NB4 (cell line): ENCODE data around the gene LAIR1.

Experiments used
- DNase-seq: peaks from one replicate; pipeline ENCODE4 v3.0.0; 2010; ENCODE audit warnings: low read depth
- H3K4me3 ChIP-seq: one replicate; pipeline ENCODE4 v1.5.1; 2011; ENCODE audit warnings: mild to moderate bottlenecking, low read depth, low read length, moderate library complexity
- CTCF ChIP-seq: IDR thresholded peaks from one replicate; pipeline ENCODE4 v1.5.1; 2012; ENCODE audit warnings: low read depth, low read length
- MAX ChIP-seq: IDR thresholded peaks from 2 replicates; pipeline ENCODE4 v1.6.1; 2011; ENCODE audit warnings: low read depth, low read length
- MYC ChIP-seq: IDR thresholded peaks from 2 replicates; pipeline ENCODE4 v1.6.1; 2011; ENCODE audit warnings: low read depth, low read length
- POLR2A ChIP-seq: IDR thresholded peaks from 2 replicates; pipeline ENCODE4 v1.6.1; 2011; ENCODE audit warnings: mild to moderate bottlenecking; ENCODE audit not compliant: insufficient read length; ENCODE audit errors: extremely low read depth

LAIR1 gene

GRCh38 chr19:54357381-54357780 lies 7.3 kb downstream of the LAIR1 start:
- DNase-seq: no peak
- no peak for TF ChIP-seq MYC
- TF ChIP-seq CTCF: no peak
- no peak for TF ChIP-seq POLR2A
- H3K4me3 ChIP-seq: no peak overlapping the region

GRCh38 chr19:54356444-54357056 lies 8.2 kb downstream of the LAIR1 start:
- DNase-seq: no peak
- TF ChIP-seq MYC: no peak
- no peak for TF ChIP-seq POLR2A
- no peak for TF ChIP-seq CTCF
- no peak for TF ChIP-seq MAX

GRCh38 chr19:54355675-54356074 lies 9.1 kb downstream of the LAIR1 start:
- no peak for TF ChIP-seq POLR2A
- TF ChIP-seq MYC: no peak
- TF ChIP-seq MAX: no peak
- TF ChIP-seq CTCF: no peak
- no peak for DNase-seq
- no peak overlapping the region for H3K4me3 ChIP-seq

More at GRCh38 chr19:54356444-54357056, 8.2 kb downstream of the LAIR1 start:
- H3K4me3 ChIP-seq: no peak overlapping the region

GRCh38 chr19:54354761-54355160 lies 10.0 kb downstream of the LAIR1 start:
- DNase-seq: no peak
- no peak overlapping the region for H3K4me3 ChIP-seq
- no peak for TF ChIP-seq MAX
- TF ChIP-seq MYC: no peak
- TF ChIP-seq CTCF: no peak
- TF ChIP-seq POLR2A: no peak

GRCh38 chr19:54352546-54352945 lies 12.2 kb downstream of the LAIR1 start:
- DNase-seq: no peak
- H3K4me3 ChIP-seq: no peak overlapping the region
- TF ChIP-seq MAX: no peak

GRCh38 chr19:54352041-54352440 lies 12.7 kb downstream of the LAIR1 start:
- no peak for DNase-seq
- no peak for TF ChIP-seq POLR2A
- no peak for TF ChIP-seq MYC
- no peak for TF ChIP-seq MAX
- no peak for TF ChIP-seq CTCF

More at GRCh38 chr19:54352041-54352440, 12.7 kb downstream of the LAIR1 start:
- H3K4me3 ChIP-seq: no peak overlapping the region
